ENCODE data around the gene SNX30.

DNA sequence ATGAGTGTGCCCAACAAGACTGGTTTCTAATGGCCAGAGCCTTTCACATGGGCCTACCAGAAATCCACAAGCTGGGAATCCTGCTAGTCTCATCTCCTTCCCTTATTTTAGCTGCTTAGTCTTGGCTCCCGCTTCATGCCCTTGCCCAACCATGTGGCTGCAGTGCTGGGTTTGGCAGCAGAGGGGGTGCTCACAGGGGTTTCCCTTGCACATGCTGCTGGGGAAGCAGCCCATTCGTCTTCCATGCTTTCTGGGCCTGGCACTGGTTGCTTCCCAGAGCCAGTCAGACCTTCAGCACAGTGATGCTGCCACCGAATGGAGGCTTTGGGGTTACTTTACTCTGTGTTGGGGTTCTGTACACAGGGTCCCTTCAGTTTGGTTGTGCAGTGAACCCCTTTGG is 113.8 kb downstream of the SNX30 start:
- TF ChIP-seq, protein P1, sequence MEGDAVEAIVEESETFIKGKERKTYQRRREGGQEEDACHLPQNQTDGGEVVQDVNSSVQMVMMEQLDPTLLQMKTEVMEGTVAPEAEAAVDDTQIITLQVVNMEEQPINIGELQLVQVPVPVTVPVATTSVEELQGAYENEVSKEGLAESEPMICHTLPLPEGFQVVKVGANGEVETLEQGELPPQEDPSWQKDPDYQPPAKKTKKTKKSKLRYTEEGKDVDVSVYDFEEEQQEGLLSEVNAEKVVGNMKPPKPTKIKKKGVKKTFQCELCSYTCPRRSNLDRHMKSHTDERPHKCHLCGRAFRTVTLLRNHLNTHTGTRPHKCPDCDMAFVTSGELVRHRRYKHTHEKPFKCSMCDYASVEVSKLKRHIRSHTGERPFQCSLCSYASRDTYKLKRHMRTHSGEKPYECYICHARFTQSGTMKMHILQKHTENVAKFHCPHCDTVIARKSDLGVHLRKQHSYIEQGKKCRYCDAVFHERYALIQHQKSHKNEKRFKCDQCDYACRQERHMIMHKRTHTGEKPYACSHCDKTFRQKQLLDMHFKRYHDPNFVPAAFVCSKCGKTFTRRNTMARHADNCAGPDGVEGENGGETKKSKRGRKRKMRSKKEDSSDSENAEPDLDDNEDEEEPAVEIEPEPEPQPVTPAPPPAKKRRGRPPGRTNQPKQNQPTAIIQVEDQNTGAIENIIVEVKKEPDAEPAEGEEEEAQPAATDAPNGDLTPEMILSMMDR (conservative IDR thresholded peaks at IDR 0.05; ENCODE audit: low read depth, low read length): no peak
- no peak for TF ChIP-seq EZH2 (IDR thresholded peaks at IDR 0.05; ENCODE audit: low read length, unreplicated experiment)
- no peak for TF ChIP-seq EZH2phosphoT487 (IDR thresholded peaks at IDR 0.05; ENCODE audit: borderline replicate concordance, low read length)
